ENCODE measurements around the gene RTN4R.
"Not testable (repeated sequence)": the region's sequence is repeated elsewhere in the genome, so short reads cannot be mapped to it uniquely, and the experiment has no call there.

DNA sequence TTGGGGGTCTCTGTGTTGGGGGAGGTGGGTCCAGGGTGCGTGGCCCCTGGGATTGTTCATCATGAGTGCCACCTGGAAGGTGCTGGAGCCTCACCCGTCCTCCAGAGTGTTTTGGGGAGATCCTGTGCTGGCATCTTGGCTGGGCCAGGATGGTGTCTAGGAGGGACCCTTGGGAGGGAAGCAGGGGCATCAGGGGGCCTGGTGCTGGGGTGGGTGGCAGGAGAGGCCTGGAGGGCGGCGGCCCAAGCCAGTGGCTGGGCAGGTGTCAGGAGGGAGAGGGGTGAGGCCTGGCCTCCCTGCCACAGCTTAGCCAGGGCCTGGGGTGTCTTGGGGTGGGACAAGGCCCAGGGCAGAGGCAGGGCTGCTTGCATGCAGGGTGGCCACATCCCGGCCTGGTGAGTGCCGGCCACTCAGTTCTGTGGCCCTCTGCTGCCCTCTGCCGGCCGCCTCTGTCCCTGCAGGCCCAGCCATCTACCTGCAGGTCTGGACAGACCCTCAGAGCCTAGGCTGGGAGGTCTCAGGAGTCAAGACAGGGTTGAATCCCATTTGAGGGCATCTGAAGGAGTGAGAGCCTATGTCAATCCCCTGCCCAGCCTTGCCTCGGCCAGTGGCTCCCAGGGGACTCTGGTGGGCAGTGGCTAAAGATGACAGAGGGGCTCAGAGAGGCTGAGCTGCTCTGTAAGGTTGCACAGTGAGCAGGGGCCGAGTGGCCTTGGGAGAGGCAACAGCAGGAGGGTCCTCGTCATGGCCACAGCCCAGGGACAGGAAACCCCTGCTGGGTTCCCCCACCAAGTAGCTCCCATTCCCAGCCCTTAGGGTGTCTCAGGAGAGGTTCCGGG lies 17.6 kb upstream of the RTN4R start:
- TF ChIP-seq, protein P1, sequence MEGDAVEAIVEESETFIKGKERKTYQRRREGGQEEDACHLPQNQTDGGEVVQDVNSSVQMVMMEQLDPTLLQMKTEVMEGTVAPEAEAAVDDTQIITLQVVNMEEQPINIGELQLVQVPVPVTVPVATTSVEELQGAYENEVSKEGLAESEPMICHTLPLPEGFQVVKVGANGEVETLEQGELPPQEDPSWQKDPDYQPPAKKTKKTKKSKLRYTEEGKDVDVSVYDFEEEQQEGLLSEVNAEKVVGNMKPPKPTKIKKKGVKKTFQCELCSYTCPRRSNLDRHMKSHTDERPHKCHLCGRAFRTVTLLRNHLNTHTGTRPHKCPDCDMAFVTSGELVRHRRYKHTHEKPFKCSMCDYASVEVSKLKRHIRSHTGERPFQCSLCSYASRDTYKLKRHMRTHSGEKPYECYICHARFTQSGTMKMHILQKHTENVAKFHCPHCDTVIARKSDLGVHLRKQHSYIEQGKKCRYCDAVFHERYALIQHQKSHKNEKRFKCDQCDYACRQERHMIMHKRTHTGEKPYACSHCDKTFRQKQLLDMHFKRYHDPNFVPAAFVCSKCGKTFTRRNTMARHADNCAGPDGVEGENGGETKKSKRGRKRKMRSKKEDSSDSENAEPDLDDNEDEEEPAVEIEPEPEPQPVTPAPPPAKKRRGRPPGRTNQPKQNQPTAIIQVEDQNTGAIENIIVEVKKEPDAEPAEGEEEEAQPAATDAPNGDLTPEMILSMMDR (IDR thresholded peaks at IDR 0.05; ENCODE audit: low read depth, low read length, poor library complexity, severe bottlenecking) = peak; percentile 80
- TF ChIP-seq EZH2phosphoT487 (IDR thresholded peaks at IDR 0.05; ENCODE audit: borderline replicate concordance, low read length) = not testable (repeated sequence)

All from DOHH2 (cell line).